K562 (cell line): Measurements from ENCODE around the gene CNTRL. TPM values are rescaled to one million over a fixed set of nuclear protein-coding genes. Genes with fewer than 3 reads are reported as not detected.
A peak's percentile ranks its signal among the peaks of the same experiment; 100 is the strongest.

Source experiments
- ARNT ChIP-seq, 2 experiments: fragments of 450-650 bp; IDR thresholded peaks; 2 replicates each; pipeline ENCODE4 v1.6.1; 2016; ENCODE audit warnings: mild to moderate bottlenecking in 1 of 2
- BRF1 ChIP-seq: IDR thresholded peaks from 3 replicates; pipeline ENCODE4 v1.6.1; 2011; ENCODE audit warnings: borderline replicate concordance, mild to moderate bottlenecking; ENCODE audit not compliant: insufficient read length; ENCODE audit errors: extremely low read depth
- CTCFL ChIP-seq: IDR thresholded peaks from 2 replicates; pipeline ENCODE4 v1.6.1; 2011; ENCODE audit warnings: borderline replicate concordance, low read depth, mild to moderate bottlenecking, moderate library complexity, low read length; ENCODE audit not compliant: insufficient read depth, poor library complexity, severe bottlenecking
- ETV5 ChIP-seq: sonication (generic); formaldehyde crosslinking; IDR thresholded peaks from 2 replicates; pipeline ENCODE4 v1.4.0; 2020; ENCODE audit warnings: low read depth, mild to moderate bottlenecking, missing genetic modification reagents
- EZH2 ChIP-seq: IDR thresholded peaks from 2 replicates; pipeline ENCODE4 v1.6.1; 2012; ENCODE audit warnings: low read depth, mild to moderate bottlenecking, inconsistent platforms, low read length, borderline replicate concordance
- HMGXB4 ChIP-seq: sonication (generic); formaldehyde crosslinking; IDR thresholded peaks from 2 replicates; pipeline ENCODE4 v1.8.1; 2023; ENCODE audit warnings: mild to moderate bottlenecking, missing genetic modification reagents
- HNRNPLL ChIP-seq: fragments of 200-400 bp; formaldehyde crosslinking; IDR thresholded peaks from 2 replicates; pipeline ENCODE4 v1.6.1; 2017; ENCODE audit warnings: low read length, low read depth, mild to moderate bottlenecking; ENCODE audit not compliant: poor library complexity, severe bottlenecking
- JUNB ChIP-seq: fragments of 450-650 bp; formaldehyde crosslinking; conservative IDR thresholded peaks from 2 replicates; pipeline ENCODE4 v1.4.0; 2020; ENCODE audit warnings: mild to moderate bottlenecking
- KDM5B ChIP-seq: fragments of 200-600 bp; sonication (generic); IDR thresholded peaks from 2 replicates; pipeline ENCODE4 v1.6.1; 2012; ENCODE audit warnings: low read depth, mild to moderate bottlenecking, moderate library complexity, low read length, control low read depth, inconsistent platforms; ENCODE audit not compliant: insufficient replicate concordance
- MIER1 ChIP-seq: fragments of 450-650 bp; IDR thresholded peaks from 2 replicates; pipeline ENCODE4 v1.6.1; 2016; ENCODE audit warnings: antibody characterized with exemption, mild to moderate bottlenecking, low read depth
- NRF1 ChIP-seq, 2 experiments: fragments of 450-650 bp; IDR thresholded peaks in 1 of 2; conservative IDR thresholded peaks in 1 of 2; 2 replicates each; pipeline ENCODE4 v1.6.1; 2014; ENCODE audit warnings: mild to moderate bottlenecking in 2 of 2
- POLR2H ChIP-seq: IDR thresholded peaks from 2 replicates; pipeline ENCODE4 v1.6.1; 2016; ENCODE audit warnings: missing genetic modification characterization, low read depth, mild to moderate bottlenecking, control low read depth, missing compliant biosample characterization, moderate library complexity
- PRMT5 ChIP-seq: sonication (generic); formaldehyde crosslinking; IDR thresholded peaks from 2 replicates; pipeline ENCODE4 v1.5.0; 2020; ENCODE audit warnings: missing genetic modification reagents
- TEAD2 ChIP-seq: fragments of 450-650 bp; IDR thresholded peaks from 2 replicates; pipeline ENCODE4 v1.6.1; 2016; ENCODE audit warnings: missing genetic modification characterization, control low read depth, missing compliant biosample characterization
- UBTF ChIP-seq, 2 experiments: IDR thresholded peaks; 2 replicates each; pipeline ENCODE4 v1.6.1; 2012; ENCODE audit warnings: improper control_type of control experiment in 2 of 2, low read depth in 2 of 2, low read length in 2 of 2, borderline replicate concordance in 1 of 2
- ZBTB7A ChIP-seq: IDR thresholded peaks from 2 replicates; pipeline ENCODE4 v1.6.1; 2011; ENCODE audit warnings: low read depth, mild to moderate bottlenecking, low read length, moderate library complexity, borderline replicate concordance; ENCODE audit not compliant: control insufficient read depth
- ZFP1 ChIP-seq: fragments of 450-650 bp; formaldehyde crosslinking; IDR thresholded peaks from 2 replicates; pipeline ENCODE4 v1.4.0; 2020; ENCODE audit warnings: mild to moderate bottlenecking, mixed read lengths
- ZNF212 ChIP-seq: fragments of 450-650 bp; formaldehyde crosslinking; IDR thresholded peaks from 2 replicates; pipeline ENCODE4 v1.4.0; 2020; ENCODE audit warnings: mild to moderate bottlenecking
- ZNF311 ChIP-seq: fragments of 250-450 bp; sonication (Bioruptor Pico); IDR thresholded peaks from 2 replicates; pipeline ENCODE4 v1.4.0; 2020; ENCODE audit warnings: mild to moderate bottlenecking, moderate library complexity
- polyA plus RNA-seq, 8 experiments: library from polyadenylated mRNA; depleted of rRNA in 4 of 8; stranded (reverse) in 5 of 8; unstranded in 3 of 8; fragments of >200 nt; fragmentation: Nextera tagmentation in 2 of 8; fragmentation: Illumina TruSeq in 1 of 8; extraction: Ambion mirVana in 2 of 8; extraction: Trizol in 1 of 8; gene quantifications; 2 replicates each; pipeline versions ENCODE4 v1.2.1 to v1.2.3, GENCODE V29; 2011 to 2014; ENCODE audit warnings: inconsistent platforms in 1 of 8, missing spikeins in 1 of 8
- total RNA-seq, 7 experiments: library from RNA; depleted of rRNA in 6 of 7; stranded (reverse); fragments of >200 nt in 6 of 7; fragmentation: Illumina TruSeq in 2 of 7; extraction: Trizol in 2 of 7; gene quantifications; 2 replicates each; pipeline versions ENCODE4 v1.2.1 to v1.2.3, GENCODE V29; 2011 to 2021; ENCODE audit warnings: low replicate concordance in 1 of 7

CNTRL gene
- total and polyA plus RNA-seq, 9 of the 15 experiments (the other 6 are each of a cell fraction or from before 2014, with no cell fraction given) = 9.2 to 28.9 (median 20.5) TPM

DNA sequence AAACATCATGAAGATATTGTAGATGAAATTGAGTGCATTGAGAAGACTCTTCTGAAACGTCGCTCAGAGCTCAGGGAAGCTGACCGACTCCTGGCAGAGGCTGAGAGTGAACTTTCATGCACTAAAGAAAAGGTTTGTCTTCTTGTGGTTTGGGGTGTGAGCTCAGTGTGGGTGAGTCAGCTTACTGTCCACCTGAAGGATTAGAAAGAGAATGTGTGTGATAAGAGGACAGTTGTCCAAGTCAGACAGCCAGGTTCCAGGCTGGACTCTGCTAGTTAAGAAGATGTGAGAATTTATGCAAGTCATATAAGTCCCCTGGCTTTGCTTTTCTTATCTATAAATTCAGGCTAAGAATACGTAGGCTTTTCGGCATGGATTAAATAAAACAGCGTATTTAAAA, 80.0 kb downstream of the CNTRL start (continued):
- TF ChIP-seq HNRNPLL = no peak
- TF ChIP-seq ETV5 = no peak
- no peak for TF ChIP-seq JUNB (CRISPR knock-in tag)
- TF ChIP-seq HMGXB4 = no peak
- TF ChIP-seq ZBTB7A = no peak
- no peak for TF ChIP-seq BRF1
- TF ChIP-seq POLR2H (tag) = no peak
- no peak for TF ChIP-seq TEAD2
- no peak for TF ChIP-seq KDM5B
- TF ChIP-seq UBTF (IDR thresholded peaks at IDR 0.05; ENCODE audit: borderline replicate concordance in 1 of 2, low read depth in 2 of 2, low read length in 2 of 2) = no peak
- no peak for TF ChIP-seq CTCFL
- no peak for TF ChIP-seq NRF1 (conservative IDR thresholded peaks at IDR 0.05 in 1 of 2, IDR thresholded peaks at IDR 0.05 in 1 of 2)
- no peak for TF ChIP-seq EZH2
- no peak for TF ChIP-seq ZFP1
- no peak for TF ChIP-seq MIER1
- TF ChIP-seq ARNT (IDR thresholded peaks at IDR 0.05) = peak in 1 of 2 experiments; percentile 69; a peak in 1 of 4 replicates
- TF ChIP-seq ZNF212 = no peak
- TF ChIP-seq PRMT5 = no peak
- no peak for TF ChIP-seq ZNF311
